ENCODE data around the gene MYOCD.

MYOCD gene

GRCh38 chr17:12709063-12709462, 43.4 kb downstream of the MYOCD start:
- no peak for DNase-seq (ENCODE audit: low spot score)
- H3K27ac ChIP-seq: no peak overlapping the region
- ChIA-PET CTCF (interaction anchor here (0.7 kb wide), 1 partner anchor 452 kb away, joined by 4 read pairs; no protein-coding TSS in a partner anchor), POLR2A (ENCODE audit: low non-redundant PET) (no interaction called here)
- no peak for TF ChIP-seq CTCF (conservative IDR thresholded peaks at IDR 0.05; ENCODE audit: low read depth)

DNA sequence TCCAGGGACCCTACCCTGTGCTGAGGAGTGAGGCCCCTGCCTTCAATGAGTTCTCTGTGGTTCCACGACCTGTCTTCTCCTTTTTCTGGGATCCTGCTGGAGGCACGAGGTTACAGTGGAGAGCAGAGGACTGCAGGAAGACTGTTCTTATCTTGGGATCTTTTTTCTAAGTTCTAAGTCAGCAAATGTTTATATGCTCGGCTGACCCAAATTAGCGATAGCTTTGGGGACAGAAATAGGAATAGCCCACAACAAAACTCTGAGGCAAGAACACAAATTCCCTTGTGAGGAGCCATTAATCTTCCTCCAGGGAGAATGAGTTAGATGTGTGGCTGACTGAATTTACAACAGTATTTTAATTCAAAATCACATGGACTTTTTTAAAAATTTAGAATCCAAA, 46.7 kb downstream of the MYOCD start:
- CTCF ChIA-PET: no interaction called here
- no peak overlapping the region for H3K27ac ChIP-seq
- no peak for TF ChIP-seq CTCF (conservative IDR thresholded peaks at IDR 0.05; ENCODE audit: low read depth)
- POLR2A ChIA-PET (ENCODE audit: low non-redundant PET): no interaction called here
- DNase-seq (ENCODE audit: low spot score): no peak

DNA sequence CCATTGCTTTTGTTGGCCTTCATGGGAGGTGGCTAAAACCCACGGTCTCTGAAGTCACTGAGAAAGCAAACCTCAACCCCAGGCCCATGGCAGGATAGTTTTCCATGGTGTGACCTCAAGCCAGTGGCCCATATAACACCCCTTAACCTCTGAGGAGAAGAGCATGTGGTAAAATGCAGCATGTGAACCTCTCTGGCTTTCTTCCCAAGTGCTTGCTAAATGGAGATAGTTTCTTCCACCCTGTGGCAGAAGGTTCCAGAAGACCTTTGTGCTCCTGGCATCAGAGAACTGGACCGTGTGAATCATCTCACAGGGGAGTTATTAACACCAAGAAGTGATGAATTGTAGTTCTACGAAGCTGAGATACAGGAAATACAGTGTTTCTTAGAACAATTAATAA, 47.3 kb downstream of the MYOCD start:
- no peak for TF ChIP-seq CTCF (conservative IDR thresholded peaks at IDR 0.05; ENCODE audit: low read depth)
- DNase-seq (ENCODE audit: low spot score): no peak
- POLR2A ChIA-PET (ENCODE audit: low non-redundant PET): no interaction called here
- H3K27ac ChIP-seq: no peak overlapping the region
- CTCF ChIA-PET: no interaction called here

- DNase-seq (ENCODE audit: low spot score): no peak
- no peak for TF ChIP-seq CTCF (conservative IDR thresholded peaks at IDR 0.05; ENCODE audit: low read depth)
- ChIA-PET CTCF (no interaction called here), POLR2A (ENCODE audit: low non-redundant PET) (no interaction called here)
- H3K27ac ChIP-seq: no peak overlapping the region
Measured at GRCh38 chr17:12719948-12720347, 54.3 kb downstream of the MYOCD start.

GRCh38 chr17:12721581-12721980, 55.9 kb downstream of the MYOCD start:
- no peak for TF ChIP-seq CTCF (conservative IDR thresholded peaks at IDR 0.05; ENCODE audit: low read depth)
- CTCF ChIA-PET: no interaction called here
- POLR2A ChIA-PET (ENCODE audit: low non-redundant PET): no interaction called here
- no peak overlapping the region for H3K27ac ChIP-seq
- DNase-seq (ENCODE audit: low spot score): no peak

GRCh38 chr17:12722282-12722681, 56.6 kb downstream of the MYOCD start:
- CTCF ChIA-PET: no interaction called here
- H3K27ac ChIP-seq: no peak overlapping the region
- no peak for DNase-seq (ENCODE audit: low spot score)
- POLR2A ChIA-PET (ENCODE audit: low non-redundant PET): no interaction called here
- no peak for TF ChIP-seq CTCF (conservative IDR thresholded peaks at IDR 0.05; ENCODE audit: low read depth)

DNA sequence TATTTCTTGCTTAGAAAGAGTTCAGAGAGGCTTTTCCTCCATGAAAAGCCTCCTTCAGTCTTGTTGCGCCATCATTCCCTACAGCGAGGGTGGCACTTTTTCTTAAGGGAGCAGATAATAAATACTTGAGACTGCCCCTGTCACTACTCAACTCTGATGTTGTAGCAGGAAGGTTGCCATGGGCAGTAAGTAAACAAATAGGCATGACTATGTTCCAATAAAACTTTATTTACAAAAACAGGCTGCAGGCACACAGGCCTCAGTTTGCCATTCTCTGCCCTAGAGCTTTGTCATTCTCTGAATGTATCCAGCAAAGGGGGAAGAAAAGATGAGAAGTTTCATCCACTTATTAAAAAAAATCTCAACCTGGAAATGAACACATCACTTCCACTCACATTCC, 60.4 kb downstream of the MYOCD start:
- POLR2A ChIA-PET (ENCODE audit: low non-redundant PET): no interaction called here
- TF ChIP-seq CTCF (conservative IDR thresholded peaks at IDR 0.05; ENCODE audit: low read depth): no peak
- H3K27ac ChIP-seq: no peak overlapping the region
- CTCF ChIA-PET: interaction anchor here (0.6 kb wide), 1 partner anchor 1799 kb away, joined by 6 read pairs; no protein-coding TSS in a partner anchor
- DNase-seq (ENCODE audit: low spot score): no peak

Measured in RWPE1 (cell line).